NCI-H2196 treated with DMSO at 0.1 percent for 48 hours (cell line): ENCODE measurements around the gene KLHL14.
"Not testable (repeated sequence)": the region's sequence is repeated elsewhere in the genome, so short reads cannot be mapped to it uniquely, and the experiment has no call there.

Experiments used
- DNase-seq: peaks from one replicate; lab custom pipeline; 2025; ENCODE audit not compliant: unreplicated experiment; lab: John Stamatoyannopoulos, UW

The KLHL14 gene

DNA sequence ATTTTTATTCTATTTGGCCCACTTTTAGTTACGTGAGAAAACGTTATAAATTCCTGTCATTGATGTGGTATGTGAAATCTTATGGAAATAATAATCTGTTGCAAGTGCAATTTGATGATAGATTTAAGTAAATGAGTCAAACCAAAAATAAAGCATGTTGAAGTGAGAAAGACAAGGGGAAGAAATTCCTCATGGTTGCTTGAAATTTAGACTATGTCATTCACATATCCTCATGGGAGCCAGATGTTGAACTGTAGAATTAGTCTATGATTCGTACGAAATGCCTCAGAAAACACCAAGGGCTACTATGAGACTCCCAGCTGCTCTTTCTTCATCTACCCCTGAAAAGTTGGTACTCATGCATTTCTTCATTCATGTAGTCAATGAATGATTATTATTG, 55.7 kb downstream of the KLHL14 start:
- no peak for DNase-seq

DNA sequence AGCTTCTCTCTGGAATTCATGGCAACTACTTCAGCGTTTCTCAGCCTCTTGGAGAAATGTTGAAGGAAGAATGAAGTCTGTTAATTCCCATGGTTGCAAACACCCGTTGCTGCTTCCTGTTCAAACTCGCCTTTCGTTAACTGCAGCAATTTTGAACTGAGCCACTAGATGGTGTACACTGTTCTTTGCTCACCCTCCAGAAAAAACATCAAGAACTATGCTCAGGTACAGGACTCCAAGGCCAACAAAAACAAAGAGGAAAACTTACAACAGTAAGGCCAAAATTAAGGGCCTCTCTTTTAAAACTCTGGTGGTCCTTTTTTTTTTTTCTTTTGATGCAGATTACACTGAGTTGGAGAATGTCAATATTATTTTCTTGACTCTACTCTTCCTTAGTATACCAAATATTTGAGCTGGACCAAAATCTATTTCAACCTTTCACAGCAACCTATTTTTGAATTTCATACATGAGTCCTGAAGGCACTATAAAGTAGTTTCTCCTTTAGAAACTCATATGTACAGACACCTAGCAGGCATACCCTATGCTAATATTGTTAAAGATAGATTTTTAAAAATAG, 58.2 kb downstream of the KLHL14 start:
- DNase-seq, result peak; percentile 68

DNA sequence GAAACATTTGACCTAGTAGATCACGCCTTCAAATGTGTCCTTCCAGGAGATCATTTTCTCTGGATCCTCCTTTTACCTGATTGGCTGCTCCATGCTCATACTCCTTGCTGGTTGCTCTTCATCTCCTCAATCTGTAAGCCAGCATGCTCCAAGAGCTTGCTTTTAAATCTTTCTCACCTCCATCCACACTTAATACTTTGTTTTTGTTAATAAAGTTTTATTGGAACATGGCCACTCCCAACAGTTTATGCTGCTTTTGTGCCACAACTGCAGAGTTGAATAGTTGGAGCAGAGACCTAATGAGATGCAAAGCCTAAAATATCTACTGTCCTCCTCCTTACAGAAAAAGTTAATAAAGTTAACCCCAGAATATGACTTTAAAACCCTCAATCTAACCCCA, 60.0 kb downstream of the KLHL14 start:
- no peak for DNase-seq

DNA sequence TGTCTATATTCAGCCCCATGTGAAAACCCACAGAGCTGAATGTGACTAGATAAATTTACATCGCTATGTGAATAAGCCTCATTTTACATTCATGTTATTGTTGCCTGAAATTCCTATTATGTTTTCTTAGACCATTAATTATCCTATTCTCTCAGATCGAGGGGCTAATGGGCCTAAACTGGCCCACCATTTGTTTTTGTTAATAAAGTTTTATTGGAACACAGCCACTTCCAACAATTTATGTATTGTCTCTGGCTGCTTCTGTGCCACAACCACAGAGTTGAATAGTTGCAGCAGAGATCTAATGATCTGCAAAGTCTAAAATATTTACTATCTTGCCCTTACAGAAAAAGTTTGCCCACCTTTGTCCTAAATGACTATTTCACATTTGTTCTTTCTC, 61.0 kb downstream of the KLHL14 start:
- no peak for DNase-seq

DNA sequence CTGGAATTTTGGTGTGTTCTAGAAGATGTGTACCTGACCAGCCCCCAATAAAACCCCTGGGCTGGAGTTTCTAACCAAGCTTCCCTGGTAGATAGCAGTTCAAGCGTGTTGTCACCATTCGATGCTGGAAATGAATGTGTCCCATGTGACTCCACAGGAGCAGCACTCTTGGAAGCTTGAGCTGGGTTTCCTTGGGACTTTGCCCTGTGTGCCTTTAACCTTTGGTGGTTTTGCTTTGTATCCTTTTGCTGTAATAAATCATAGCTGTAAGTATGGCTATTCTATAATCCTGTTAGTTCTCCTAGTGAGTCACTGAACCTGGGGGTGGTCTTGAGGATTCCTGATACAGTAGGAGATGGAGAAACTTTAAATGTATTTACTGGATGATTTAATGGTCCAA, 65.2 kb downstream of the KLHL14 start:
- no peak for DNase-seq

DNA sequence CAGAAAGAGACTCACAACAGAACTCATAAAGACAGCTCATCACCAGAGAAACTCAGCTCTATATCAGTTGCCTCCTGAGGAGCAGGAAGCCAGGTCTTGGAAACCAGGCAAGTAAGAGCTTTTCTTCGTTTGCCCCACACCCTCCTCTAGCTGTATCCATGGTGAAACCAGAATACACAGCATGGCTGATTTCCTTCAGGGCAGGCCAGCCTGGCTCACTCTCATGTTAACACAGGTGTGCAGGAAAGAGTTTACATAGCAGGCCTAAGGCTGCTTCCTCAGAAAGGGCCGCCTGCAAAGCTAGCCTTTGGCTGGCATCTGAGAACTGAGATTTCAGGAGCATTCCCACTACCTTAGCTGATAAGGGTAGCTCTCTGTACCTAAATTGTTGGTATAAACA, 65.7 kb downstream of the KLHL14 start:
- DNase-seq, result peak; percentile 23

DNA sequence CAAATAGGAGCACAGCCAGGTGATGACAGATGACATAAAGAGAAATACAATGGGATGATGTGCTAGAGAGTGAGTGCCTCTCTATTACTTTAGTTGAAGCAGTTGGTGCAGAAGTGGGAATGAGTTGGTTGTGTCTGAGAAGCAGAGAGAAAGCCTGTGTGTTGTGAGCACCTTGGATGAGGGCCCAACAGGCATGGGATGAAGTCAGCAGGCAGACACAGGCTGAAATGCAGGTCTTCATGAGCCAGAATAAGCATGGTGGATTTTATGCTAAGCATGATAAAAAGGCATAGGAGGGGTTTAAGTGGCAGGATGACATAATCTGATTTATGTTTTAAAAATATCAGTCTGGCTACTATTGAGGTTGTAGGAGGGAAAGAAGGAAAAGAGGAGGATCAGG, 71.5 kb downstream of the KLHL14 start:
- no peak for DNase-seq

DNA sequence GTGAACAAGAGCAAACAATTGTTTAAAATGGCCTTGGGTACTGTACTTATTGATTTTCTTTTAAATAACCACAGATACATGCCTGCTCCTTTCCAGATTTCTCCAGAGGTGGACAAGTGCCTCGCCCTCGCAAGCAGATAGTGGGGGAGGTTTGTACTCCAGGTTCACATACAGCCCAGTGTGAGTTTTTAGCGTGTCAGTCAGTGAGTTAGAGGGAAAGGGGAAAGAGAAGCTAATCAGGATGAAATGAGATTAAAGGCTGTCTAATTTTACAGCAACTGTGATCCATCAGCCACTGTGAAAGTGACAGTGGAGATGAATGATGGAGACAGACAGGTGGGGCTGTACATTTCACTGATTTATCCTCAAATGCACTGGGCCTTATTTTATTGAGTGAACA, 74.7 kb downstream of the KLHL14 start:
- no peak for DNase-seq

DNA sequence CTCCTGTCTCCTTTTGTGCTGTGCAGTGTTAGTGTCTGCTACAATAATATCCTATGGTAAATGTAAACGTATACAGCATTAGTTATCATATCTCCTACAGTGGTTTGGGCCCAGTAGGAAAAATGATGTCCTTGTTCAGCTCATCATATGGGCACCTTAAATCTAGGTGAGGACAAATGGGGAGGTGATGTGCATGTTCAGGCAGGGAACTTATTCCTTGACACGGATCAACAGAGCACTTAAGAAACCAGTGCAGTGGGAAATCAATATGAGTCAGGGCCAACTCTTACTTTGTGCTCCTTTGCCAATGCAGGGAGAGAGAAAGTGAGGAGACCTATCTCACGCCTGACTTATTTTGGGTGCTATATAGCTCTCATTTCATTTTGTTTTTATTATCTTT, 76.4 kb downstream of the KLHL14 start:
- no peak for DNase-seq

DNA sequence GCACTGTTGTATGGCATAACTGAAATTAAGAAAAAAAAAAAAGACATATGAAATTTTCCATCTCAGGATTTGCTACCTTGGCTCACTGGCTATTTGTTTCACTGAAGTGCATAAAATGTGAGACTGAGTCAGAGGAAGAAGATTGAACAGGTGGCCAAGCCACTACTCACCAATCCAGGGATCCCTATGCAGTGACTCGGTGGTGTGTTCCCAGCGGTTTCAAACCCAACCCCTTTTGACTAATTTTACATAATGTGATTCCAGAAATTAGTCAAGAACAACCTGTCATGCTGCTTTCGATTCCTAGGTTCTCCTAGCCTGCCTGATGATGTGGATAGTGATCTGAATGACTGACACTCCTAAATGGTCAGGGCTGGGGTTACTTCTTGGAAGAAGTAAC, 77.3 kb downstream of the KLHL14 start:
- no peak for DNase-seq

DNA sequence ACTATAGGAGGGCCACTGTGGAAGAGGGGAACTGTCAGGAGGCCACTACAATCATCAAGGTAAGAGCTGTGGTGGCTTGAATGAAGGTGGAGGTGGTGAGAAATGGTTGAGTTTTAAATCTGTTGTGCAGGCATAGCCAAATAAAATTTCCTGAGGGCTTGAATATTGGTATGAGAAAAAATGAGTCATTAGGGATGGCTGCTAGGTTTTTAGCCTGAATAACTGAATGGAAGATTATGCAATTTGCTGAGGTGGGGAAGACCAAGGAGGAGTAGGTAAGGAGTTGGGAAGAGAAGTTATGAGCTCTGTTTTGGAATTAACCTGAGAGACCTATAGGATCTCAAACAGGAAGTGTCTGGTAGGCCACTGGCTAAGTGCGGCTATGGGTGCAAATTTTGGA, 84.0 kb downstream of the KLHL14 start:
- no peak for DNase-seq

DNA sequence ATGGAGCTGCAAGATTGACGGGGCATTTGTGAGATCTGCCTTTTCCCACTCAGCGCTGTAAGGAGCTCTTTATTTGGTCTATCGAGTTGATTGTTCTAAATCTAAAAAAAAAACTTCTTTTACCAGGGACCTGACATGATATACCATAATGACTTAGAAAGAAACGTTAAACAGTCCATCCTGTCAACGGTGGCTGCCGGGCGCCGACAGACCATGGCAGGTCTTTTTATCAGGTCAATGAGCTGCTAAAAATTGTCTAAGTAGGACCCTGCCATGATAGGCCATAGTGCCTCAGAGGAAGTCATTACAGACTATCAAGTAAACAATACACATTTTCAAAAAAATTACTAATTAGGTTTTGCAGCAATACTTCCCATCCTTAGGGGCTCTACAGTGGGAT, 87.9 kb downstream of the KLHL14 start:
- DNase-seq, result no peak

DNA sequence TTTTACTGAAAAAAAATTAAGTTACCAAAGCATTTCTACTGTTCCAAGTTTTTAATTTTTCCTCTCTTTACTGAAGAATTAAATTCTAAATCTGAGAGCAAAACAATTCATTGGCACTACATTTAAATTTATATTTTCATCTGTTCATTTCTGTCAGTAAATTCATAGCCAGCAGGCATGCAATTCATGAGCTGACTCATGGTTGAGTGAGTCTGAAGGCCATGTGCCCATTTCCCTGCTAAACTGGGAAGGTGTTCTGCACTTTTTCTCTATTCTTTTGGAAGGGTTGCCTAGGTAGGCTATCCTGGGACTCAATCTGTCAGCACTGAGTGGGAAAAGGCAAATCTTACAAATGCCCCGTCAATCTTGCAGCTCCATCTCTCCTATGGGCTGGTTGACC, 88.7 kb downstream of the KLHL14 start:
- DNase-seq, result no peak

DNA sequence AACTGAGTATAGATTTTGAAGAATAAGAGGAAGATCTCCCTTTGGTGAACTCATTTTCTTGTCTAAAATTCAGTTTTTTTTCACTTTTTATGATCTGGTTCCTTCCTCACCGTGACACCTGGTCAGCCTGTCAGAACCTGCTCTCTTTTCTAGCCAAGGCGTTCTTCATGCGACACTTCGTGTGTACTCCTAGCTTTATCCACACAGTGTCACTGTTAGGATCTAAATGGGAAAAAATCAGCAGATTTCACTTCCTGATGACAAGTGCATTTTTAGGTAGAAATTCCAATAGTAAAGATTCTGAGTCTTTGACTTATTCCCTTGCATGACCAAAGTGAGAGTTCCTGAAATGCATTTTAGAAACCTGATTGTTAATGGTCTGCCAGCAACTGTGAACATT, 89.8 kb downstream of the KLHL14 start:
- no peak for DNase-seq

DNA sequence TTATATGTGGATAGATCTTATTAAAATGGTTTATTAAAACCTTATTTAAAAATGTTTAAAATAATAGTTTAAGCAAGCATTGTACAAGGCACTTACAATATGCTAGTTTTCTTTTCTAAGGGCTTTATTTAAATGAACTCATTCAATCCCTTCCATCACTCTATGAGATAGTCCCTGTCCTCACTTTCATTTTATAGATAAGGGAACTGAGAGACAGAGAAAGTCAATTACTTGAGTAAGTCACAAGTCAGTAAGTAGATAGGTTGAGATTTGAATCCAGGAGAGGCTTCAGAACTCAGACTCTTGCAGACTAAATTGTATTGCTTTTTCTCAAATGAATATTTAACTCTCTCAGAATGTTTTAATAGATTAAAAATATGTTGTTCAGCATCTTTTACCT, 95.2 kb downstream of the KLHL14 start:
- DNase-seq, result no peak

DNA sequence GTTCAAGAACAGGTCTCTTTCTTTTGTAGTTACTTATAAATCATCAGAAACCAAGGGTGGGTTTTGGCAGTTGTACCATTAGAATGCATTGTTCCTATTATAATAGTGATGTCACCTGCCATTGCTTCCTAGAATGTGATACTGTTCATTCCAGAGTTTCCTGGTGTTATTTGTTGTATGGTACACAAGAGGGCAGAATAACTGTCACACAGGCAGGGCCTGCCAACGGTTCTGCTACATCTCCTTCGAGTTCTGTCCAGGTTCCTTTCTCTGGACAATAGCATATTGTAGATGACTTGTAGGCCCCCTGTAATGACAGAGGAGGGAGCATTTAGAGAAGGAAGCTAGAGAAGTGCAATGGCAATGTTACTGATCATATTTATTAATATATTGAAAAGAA, 98.3 kb downstream of the KLHL14 start:
- DNase-seq, result no peak

DNA sequence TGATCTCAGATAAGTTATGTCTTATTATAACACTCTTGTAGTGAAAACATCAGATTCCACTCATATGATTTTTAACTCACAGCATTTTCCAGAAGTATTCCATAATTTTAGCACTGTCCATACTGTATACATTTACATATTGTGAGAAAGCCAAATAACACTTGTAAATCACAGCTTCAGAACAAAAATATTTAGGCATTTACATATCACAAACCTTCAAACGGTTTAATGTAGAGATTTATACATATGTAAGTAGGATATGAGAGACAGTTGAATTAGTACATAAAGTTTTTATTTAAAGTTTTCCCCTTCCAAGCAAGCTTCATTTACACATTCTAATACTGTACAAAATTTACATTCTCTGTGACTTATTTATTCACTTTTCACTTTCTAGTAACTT, 100.4 kb downstream of the KLHL14 start:
- no peak for DNase-seq

DNA sequence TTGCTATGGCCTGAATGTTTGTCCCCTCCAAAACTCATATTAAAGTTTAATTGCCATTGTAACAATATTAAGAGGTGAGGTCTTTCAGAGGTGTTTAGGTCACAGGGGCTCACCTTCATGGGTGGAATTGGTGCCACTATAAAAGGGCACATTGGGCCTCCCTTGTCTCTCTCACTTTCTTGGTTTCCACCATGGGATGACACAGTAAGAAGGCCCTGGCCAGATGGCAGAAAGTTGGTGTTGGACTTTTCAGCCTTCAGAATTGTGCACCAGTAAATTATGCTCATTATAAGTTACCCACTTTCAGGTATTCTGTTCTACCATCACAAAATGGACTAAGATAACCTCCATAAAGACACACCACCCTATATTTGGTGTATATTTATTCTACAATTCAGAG, 102.1 kb downstream of the KLHL14 start:
- no peak for DNase-seq

DNA sequence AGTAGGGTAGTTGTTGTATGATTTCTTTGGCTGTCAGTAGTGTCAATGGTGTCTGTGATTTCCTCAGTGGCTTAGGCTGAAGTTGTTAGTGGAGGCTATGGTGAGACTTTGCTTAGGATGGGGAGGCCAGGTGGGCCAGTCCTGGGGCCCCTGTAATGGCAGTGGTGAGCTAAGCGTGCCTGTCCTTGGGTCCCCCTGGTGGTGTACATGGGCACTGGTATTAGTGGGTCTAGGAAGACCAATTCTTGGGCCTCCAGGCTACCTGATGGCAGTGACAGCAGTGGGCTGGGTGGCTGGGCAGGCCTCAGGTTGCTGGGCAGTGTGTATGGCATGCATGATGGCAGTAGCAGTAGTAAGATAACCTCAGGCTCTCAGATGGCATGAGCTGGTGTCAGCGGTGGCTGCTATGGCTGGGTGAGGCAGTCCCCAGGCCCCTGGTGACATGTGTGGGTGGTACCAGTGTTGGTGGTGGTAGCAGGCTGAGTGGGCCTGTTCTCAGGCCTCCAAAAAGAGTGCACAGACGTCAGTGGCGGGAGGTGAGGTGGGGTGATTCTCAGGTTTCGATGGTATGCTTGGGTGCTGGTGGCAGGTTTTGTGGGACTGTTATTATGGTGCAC, 103.2 kb downstream of the KLHL14 start:
- DNase-seq, result no peak

DNA sequence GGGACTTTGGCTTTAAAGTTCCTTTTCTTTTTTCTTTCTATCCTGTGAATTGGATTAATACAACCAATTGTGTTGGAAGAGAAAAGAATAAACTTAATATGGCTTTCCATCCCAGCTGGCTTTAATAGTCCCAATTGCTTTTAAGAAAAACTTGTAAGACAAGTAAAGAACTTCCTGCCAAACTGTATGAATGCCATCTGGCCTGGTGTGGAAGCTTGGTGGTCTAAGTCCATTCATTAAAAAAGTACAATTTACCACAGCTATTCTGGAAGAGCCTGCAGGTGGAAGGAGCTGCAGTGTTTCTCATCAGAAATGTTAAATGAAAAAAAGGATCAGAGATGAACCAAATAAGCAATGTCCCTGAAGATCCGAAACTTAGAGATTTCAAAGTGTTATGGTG, 103.9 kb downstream of the KLHL14 start:
- no peak for DNase-seq

DNA sequence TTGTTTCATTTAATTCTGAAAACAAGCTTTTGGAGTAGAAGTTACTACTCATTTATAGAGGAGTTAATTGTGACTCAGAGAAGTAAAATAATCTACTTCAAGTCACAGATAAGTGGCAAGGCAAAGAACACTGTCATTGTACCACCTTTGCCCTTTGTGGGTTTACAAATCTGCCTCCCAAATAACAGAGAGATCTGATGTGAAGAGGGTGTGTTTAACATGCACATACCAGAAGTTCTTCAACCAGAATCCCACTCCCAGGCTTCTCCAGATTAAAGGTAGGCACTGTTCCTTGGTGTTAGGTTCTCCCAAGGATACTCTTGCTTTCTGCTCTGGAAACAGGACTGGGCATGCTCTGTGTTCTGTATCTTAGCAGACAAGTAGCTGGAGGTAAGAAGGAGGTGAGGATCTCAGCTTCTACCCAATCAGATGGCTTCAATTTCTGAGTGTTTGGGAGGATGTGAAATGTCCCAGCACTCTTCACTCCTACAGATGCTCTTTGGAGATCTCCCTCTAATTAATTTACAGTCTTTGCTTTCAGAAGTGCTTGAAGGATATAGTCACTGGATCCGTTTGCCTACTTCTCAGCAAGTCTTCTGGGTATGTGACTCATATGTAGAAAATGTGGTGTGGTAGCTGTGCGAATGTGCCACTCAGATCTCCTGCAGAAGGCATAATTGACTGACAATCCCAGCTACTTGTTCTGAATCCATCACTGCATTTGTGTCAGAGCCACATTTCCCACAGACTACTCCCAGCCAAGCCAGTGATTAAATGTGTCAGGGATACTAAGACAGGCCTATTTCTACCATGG, 111.1 kb downstream of the KLHL14 start:
- DNase-seq, result no peak

DNA sequence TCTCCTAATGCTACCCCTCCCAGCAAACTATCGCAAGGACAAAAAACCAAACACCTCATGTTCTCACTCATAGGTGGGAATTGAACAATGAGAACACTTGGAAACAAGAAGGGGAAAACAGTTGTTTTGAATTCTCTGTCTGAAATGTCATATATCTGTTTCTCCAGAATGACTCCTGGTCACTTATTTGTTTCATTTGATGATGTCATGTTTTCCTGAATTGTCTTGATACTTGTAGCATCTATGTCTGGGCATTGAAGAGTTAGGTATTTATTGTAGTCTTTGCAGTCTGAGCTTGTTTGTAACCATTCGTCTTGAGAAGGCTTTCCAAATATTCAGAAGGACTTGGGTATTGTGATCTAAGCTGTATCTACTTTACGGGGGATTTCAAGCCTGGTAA, 118.3 kb downstream of the KLHL14 start:
- DNase-seq, result not testable (repeated sequence)

DNA sequence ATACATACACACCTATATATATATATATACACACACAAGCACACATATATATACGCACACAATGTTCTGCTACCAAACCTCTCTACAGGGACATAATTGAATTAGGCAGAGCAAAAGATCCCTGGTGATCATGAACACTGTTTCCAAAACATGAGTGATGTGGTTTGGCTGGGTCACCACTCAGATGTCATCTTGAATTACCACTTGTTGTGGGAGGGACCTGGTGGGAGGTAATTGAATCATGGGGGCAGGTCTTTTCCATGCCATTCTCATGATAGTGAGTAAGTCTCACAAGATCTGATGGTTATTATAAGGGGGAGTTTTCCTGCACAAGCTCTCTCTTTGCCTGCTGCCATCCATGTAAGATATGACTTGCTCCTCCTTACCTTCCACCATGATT, 135.2 kb downstream of the KLHL14 start:
- DNase-seq, result not testable (repeated sequence)
